SU-DHL-6 (cell line): ENCODE data around the gene RASA1.

Experiments
- EZH2phosphoT487 ChIP-seq: fragments of 200-600 bp; sonication (generic), shearing (Covaris generic); conservative IDR thresholded peaks from 2 replicates; pipeline ENCODE4 v1.6.1; 2018; ENCODE audit warnings: mild to moderate bottlenecking, antibody characterized with exemption, low read length, moderate library complexity, mixed read lengths
- TF ChIP-seq, protein P1 (sequence below): fragments of 200-600 bp; sonication (generic); IDR thresholded peaks from one replicate; pipeline ENCODE4 v1.5.1; 2017; ENCODE audit warnings: antibody characterized with exemption, mild to moderate bottlenecking, low read length, moderate library complexity; ENCODE audit not compliant: insufficient read depth, poor library complexity, severe bottlenecking

- TF ChIP-seq, protein P1, sequence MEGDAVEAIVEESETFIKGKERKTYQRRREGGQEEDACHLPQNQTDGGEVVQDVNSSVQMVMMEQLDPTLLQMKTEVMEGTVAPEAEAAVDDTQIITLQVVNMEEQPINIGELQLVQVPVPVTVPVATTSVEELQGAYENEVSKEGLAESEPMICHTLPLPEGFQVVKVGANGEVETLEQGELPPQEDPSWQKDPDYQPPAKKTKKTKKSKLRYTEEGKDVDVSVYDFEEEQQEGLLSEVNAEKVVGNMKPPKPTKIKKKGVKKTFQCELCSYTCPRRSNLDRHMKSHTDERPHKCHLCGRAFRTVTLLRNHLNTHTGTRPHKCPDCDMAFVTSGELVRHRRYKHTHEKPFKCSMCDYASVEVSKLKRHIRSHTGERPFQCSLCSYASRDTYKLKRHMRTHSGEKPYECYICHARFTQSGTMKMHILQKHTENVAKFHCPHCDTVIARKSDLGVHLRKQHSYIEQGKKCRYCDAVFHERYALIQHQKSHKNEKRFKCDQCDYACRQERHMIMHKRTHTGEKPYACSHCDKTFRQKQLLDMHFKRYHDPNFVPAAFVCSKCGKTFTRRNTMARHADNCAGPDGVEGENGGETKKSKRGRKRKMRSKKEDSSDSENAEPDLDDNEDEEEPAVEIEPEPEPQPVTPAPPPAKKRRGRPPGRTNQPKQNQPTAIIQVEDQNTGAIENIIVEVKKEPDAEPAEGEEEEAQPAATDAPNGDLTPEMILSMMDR: no peak
- TF ChIP-seq EZH2phosphoT487: no peak
These were observed 156.1 kb downstream of the RASA1 start for GRCh38 chr5:87423755-87424154.
